Upper lobe of left lung (tissue), 6 donors: Measurements from ENCODE around the gene MRGPRX4. TPM values are rescaled to one million over a fixed set of nuclear protein-coding genes. Genes with fewer than 3 reads are reported as not detected.

Experiments used
- ATAC-seq, 2 donors: fragments of 200-7000 bp; cut with Tn5 transposase; one replicate each; pipeline ENCODE4 v1.9.1; 2022; ENCODE audit warnings: mild to moderate bottlenecking in 2 of 2, moderate library complexity in 2 of 2; ENCODE audit not compliant: low FRiP score in 2 of 2
- DNase-seq, 2 donors: peaks; one replicate each; pipeline ENCODE4 v3.0.0-alpha.2; 2019 to 2020
- H3K27ac ChIP-seq, 4 donors: fragments of 200-600 bp; sonication (generic); one replicate each; pipeline ENCODE4 v1.5.1; 2016 to 2019
- H3K27me3 ChIP-seq, 4 donors: fragments of 200-600 bp; sonication (generic); one replicate each; pipeline ENCODE4 v1.5.1; 2017 to 2019
- H3K36me3 ChIP-seq, 4 donors: fragments of 200-600 bp; sonication (generic); one replicate each; pipeline ENCODE4 v1.5.1; 2016 to 2019
- H3K4me1 ChIP-seq, 4 donors: fragments of 200-600 bp; sonication (generic); one replicate each; pipeline ENCODE4 v1.5.1; 2018 to 2019
- H3K4me3 ChIP-seq, 4 donors: fragments of 200-600 bp; sonication (generic); one replicate each; pipeline ENCODE4 v1.5.1; 2017 to 2019; ENCODE audit warnings: mild to moderate bottlenecking in 2 of 4, moderate library complexity in 1 of 4
- H3K9me3 ChIP-seq, 4 donors: fragments of 200-600 bp; sonication (generic); one replicate each; pipeline ENCODE4 v1.5.1; 2018 to 2019
- EP300 ChIP-seq, 4 donors: sonication (generic); formaldehyde crosslinking; IDR thresholded peaks; one replicate each; pipeline ENCODE4 v1.5.1; 2017; ENCODE audit warnings: antibody characterized with exemption in 4 of 4, control low read depth in 2 of 4
- POLR2A ChIP-seq, 4 donors: fragments of 450-650 bp; IDR thresholded peaks; one replicate each; pipeline ENCODE4 v1.5.1; 2016 to 2017; ENCODE audit warnings: antibody characterized with exemption in 4 of 4, mild to moderate bottlenecking in 2 of 4
- POLR2AphosphoS5 ChIP-seq, 2 donors: sonication (generic); formaldehyde crosslinking; IDR thresholded peaks; one replicate each; pipeline ENCODE4 v1.5.1; 2017; ENCODE audit warnings: antibody characterized with exemption in 2 of 2
- WGBS, 2 donors: methylation state at CpG; one replicate each; pipeline ENCODE4 v1.1.5; 2017 to 2018; 5-methylcytosine and 5-hydroxymethylcytosine counted together
- total RNA-seq, 6 donors: library from RNA; depleted of rRNA in 4 of 6; stranded (reverse); fragments of >200 nt in 4 of 6; gene quantifications; one replicate each; pipeline versions ENCODE4 v1.1.0 to v1.2.1, GENCODE V29; 2016 to 2021
- TF ChIP-seq, protein P1 (sequence below), 6 experiments: fragments of 450-650 bp in 4 of 6; fragments of 200-600 bp in 2 of 6; sonication (generic) in 2 of 6; IDR thresholded peaks; one replicate each; pipeline ENCODE4 v1.5.1; 2016 to 2019; ENCODE audit warnings: antibody characterized with exemption in 6 of 6
- donor health status: DM: no; HTN: no; CAD: no; lungs with moderate emphysema.
- donor health status: DM: no; HTN: yes; CAD: no; lungs with severe emphysema.

MRGPRX4 gene
- total RNA-seq, 6 donors from 2014 or later = not detected

DNA sequence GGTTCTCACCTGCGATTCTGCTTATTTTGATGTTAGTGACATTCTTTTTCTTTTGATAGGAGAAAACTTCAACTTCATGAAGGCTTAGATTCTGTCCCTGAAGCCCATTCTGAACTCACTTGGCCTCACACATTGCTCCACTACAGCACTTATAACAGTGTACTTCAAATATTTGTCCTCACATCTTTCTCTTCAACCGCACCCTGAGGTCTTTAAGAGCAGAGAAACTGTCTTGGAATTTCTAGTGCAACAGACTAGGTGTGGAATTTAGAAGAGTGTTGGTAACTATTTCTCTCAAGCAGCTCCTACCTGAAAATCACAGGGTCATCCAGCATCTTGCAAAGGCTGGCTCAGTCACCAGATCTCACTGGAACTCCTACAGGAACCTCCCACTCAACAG is 32.5 kb upstream of the MRGPRX4 start:
- no peaks in the 10 kb centered on the region for H3K9me3 ChIP-seq
- 64 to 77% methylated on average over 2 of the region's 2 CpGs for WGBS, 2 donors
- peak in 1 of 2 donors; percentile 67 for ATAC-seq
- TF ChIP-seq, protein P1, sequence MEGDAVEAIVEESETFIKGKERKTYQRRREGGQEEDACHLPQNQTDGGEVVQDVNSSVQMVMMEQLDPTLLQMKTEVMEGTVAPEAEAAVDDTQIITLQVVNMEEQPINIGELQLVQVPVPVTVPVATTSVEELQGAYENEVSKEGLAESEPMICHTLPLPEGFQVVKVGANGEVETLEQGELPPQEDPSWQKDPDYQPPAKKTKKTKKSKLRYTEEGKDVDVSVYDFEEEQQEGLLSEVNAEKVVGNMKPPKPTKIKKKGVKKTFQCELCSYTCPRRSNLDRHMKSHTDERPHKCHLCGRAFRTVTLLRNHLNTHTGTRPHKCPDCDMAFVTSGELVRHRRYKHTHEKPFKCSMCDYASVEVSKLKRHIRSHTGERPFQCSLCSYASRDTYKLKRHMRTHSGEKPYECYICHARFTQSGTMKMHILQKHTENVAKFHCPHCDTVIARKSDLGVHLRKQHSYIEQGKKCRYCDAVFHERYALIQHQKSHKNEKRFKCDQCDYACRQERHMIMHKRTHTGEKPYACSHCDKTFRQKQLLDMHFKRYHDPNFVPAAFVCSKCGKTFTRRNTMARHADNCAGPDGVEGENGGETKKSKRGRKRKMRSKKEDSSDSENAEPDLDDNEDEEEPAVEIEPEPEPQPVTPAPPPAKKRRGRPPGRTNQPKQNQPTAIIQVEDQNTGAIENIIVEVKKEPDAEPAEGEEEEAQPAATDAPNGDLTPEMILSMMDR (IDR thresholded peaks at IDR 0.05) = no peak
- TF ChIP-seq POLR2A (IDR thresholded peaks at IDR 0.05) (no peak), POLR2AphosphoS5 (IDR thresholded peaks at IDR 0.05) (no peak), EP300 (IDR thresholded peaks at IDR 0.05) (no peak)
- no peaks in the 10 kb centered on the region for H3K4me1 ChIP-seq
- no peak for DNase-seq
- H3K36me3 ChIP-seq = no peaks in the 10 kb centered on the region
- no peaks in the 10 kb centered on the region for H3K27me3 ChIP-seq
- H3K4me3 ChIP-seq = no peak overlapping the region
- H3K27ac ChIP-seq = no peak overlapping the region

DNA sequence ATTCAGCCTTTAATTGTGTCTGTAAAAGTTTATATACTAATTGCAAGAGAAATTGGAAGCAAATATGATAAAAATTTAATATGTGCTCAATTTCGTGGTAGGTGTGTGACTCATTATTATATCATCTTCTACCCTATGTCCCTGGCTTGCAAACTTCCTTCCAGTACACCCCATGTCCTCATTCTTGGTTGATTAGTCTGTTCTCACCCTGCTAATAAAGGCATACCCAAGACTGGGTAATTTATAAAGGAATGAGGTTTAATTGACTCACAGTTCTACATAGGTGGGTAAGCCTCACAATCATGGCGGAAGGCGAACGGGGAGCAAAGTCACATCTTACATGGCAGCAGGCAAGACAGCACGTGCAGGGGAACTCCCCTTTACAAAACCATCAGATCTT is 28.4 kb upstream of the MRGPRX4 start:
- DNase-seq (no peak), ATAC-seq (no peak)
- Histone ChIP-seq H3K36me3 (no peaks in the 10 kb centered on the region), H3K27me3 (no peaks in the 10 kb centered on the region), H3K27ac (no peak overlapping the region), H3K4me3 (no peak overlapping the region), H3K9me3 (no peaks in the 10 kb centered on the region), H3K4me1 (no peaks in the 10 kb centered on the region)
- TF ChIP-seq POLR2A (IDR thresholded peaks at IDR 0.05) (no peak), POLR2AphosphoS5 (IDR thresholded peaks at IDR 0.05) (no peak)
- WGBS, 2 donors = 72% methylated on average over 5 of the region's 5 CpGs

DNA sequence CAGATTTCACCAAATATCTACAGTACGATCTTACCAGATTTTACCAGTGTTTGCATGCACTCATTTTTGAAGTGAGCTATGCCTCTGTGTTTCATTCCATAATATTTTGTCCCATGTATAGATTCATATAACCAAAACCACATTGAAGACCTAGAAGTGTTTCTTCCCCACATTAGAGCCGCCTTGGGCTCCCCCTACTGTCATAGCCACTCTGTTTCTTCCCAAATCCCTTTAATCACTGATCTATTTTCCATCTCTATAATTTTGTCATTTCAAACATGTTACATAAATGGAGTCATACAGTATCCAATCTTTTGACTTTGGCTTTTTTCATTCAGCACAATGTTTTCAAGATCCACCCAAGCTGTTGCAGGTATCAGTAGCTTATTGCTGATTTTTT is 27.6 kb upstream of the MRGPRX4 start:
- H3K4me3 ChIP-seq = no peak overlapping the region
- no peaks in the 10 kb centered on the region for H3K4me1 ChIP-seq
- no peaks in the 10 kb centered on the region for H3K36me3 ChIP-seq
- no peak for TF ChIP-seq POLR2A (IDR thresholded peaks at IDR 0.05)
- TF ChIP-seq POLR2AphosphoS5 (IDR thresholded peaks at IDR 0.05) = no peak
- TF ChIP-seq, protein P1 (IDR thresholded peaks at IDR 0.05) = no peak
- no peak for TF ChIP-seq EP300 (IDR thresholded peaks at IDR 0.05)
- no peaks in the 10 kb centered on the region for H3K27me3 ChIP-seq
- H3K27ac ChIP-seq = no peak overlapping the region
- 60 to 65% methylated on average over 2 of the region's 2 CpGs for whole genome bisulfite sequencing, 2 donors
- no peaks in the 10 kb centered on the region for H3K9me3 ChIP-seq
- ATAC-seq (no peak), DNase-seq (no peak)

DNA sequence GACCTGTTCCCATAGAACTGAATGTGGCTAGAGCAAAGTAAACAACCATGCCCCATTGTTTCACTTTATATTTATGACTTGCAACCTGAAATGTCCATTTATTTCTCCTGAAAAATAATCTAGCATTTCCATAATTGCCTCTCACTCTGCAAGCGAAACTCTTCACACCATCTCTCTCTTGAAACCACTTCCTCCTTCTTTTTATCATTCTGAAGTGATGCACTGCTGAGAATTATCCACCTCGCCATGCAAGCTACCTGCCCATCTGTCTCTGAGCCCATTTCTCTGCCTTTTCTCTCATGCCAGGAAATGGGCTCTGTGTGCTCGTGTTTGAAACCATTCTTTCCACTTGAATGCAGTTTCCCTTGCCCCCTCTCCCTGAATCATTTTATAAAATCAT is 26.8 kb upstream of the MRGPRX4 start:
- ATAC-seq (no peak), DNase-seq (no peak)
- H3K27ac ChIP-seq = no peak overlapping the region
- no peak overlapping the region for H3K4me3 ChIP-seq
- no peaks in the 10 kb centered on the region for H3K36me3 ChIP-seq
- no peaks in the 10 kb centered on the region for H3K9me3 ChIP-seq
- whole genome bisulfite sequencing, 2 donors = 45 to 55% methylated on average over 3 of the region's 3 CpGs
- H3K27me3 ChIP-seq = no peaks in the 10 kb centered on the region
- no peaks in the 10 kb centered on the region for H3K4me1 ChIP-seq
- TF ChIP-seq POLR2A (IDR thresholded peaks at IDR 0.05) = no peak
- TF ChIP-seq, protein P1 (IDR thresholded peaks at IDR 0.05) = no peak
- no peak for TF ChIP-seq POLR2AphosphoS5 (IDR thresholded peaks at IDR 0.05)
- TF ChIP-seq EP300 (IDR thresholded peaks at IDR 0.05) = no peak

DNA sequence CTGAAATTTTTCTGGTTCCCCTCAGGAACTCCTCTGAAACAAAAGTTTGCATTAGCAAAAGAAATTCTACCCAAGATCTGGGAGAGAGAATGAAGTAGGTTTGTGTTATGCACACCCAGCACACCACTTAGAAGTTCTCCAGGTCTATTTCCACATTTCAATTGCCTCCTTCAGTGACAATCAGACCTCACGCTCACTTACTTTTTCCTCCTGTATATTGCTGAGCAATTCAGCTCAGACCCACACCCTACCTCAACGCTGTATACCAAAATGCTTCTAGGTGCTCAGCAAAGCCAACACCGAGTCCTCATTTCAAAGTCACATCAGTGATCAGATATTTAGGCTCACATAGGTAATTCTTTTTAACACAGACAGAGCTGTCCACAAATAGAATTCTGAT is 21.1 kb upstream of the MRGPRX4 start:
- H3K27ac ChIP-seq = no peak overlapping the region
- H3K27me3 ChIP-seq = no peaks in the 10 kb centered on the region
- no peaks in the 10 kb centered on the region for H3K9me3 ChIP-seq
- ATAC-seq = peak in 1 of 2 donors; percentile 36
- no peak for TF ChIP-seq POLR2A (IDR thresholded peaks at IDR 0.05)
- no peak for TF ChIP-seq POLR2AphosphoS5 (IDR thresholded peaks at IDR 0.05)
- no peak for TF ChIP-seq EP300 (IDR thresholded peaks at IDR 0.05)
- TF ChIP-seq, protein P1 (IDR thresholded peaks at IDR 0.05) = no peak
- no peaks in the 10 kb centered on the region for H3K36me3 ChIP-seq
- 57 to 61% methylated on average over 3 of the region's 3 CpGs for WGBS, 2 donors
- no peak for DNase-seq
- H3K4me3 ChIP-seq = no peak overlapping the region
- no peaks in the 10 kb centered on the region for H3K4me1 ChIP-seq
